Putamen (tissue), 1 donor: ENCODE data around the gene TRAF1.

Experiments used
- DNase-seq: peaks from one replicate; pipeline ENCODE4 v3.0.0-alpha.2; 2016; ENCODE audit warnings: low spot score

TRAF1 gene

DNA sequence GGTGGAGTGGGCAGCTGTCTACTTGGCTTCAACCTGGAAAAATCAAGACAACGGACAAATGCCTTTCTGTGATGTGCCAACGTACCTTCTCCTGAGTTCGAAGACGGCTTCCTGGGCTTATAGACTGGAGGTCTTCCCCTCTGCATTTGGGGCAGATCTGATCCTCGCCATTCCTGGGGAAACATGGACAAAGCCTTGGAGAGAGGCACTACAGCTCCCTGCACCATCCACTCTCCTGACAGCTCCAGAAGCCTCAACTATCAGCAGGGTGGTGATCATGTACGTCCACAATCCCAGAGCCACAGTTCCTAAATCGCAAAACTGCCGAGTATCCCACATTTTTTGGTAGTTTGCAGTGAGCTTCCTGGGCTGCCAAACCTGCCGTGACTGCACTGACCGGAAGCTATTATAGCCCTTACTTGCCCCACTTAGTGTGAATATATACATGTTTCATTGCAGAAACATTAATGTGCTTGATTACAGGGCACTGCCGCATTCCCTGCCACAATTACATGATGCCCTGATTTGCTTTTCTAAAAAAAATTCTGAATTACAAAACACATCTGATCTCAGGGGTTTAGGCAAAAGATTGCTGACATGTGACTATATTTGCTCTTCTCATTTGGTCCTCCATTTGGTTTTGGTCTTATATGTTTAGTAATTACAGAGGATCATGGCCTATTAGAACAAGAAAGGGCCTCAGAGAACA, 2.8 kb downstream of the TRAF1 start:
- no peak for DNase-seq

DNA sequence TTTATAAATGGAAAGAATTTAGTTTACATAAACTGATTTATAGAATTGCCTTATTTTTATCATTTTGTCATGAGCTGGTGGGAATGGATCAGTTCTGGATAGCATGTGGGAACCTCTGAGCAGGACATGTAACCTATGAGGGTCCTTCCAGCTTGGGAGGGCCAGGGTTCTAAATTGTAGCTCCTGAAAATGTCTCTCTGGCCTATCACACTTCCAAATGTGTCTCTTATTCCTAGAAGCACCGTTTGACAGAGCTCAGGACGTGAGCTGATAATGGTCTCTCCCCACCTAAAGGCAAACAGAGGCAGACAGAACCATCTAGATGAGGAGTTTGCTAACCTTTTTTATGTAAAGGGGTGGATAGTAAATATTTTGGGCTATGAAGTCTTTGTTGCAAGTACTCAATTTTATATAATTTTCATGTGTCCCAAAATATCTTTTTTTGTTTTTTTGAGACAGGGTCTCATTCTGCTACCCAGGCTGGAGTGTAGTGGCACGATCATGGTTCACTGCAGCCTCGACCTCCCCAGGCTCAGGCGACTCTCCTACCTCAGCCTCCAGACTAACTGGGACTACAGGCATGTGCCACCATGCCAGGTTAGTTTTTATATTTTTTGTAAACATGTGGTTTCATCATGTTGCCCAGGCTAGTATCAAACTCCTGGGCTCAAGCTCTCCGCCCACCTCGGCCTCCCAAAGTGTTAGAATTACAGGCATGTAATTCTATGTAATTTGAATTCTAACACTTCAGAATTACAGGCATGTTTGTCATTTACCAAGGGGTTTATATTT, 4.0 kb downstream of the TRAF1 start:
- DNase-seq, result no peak

DNA sequence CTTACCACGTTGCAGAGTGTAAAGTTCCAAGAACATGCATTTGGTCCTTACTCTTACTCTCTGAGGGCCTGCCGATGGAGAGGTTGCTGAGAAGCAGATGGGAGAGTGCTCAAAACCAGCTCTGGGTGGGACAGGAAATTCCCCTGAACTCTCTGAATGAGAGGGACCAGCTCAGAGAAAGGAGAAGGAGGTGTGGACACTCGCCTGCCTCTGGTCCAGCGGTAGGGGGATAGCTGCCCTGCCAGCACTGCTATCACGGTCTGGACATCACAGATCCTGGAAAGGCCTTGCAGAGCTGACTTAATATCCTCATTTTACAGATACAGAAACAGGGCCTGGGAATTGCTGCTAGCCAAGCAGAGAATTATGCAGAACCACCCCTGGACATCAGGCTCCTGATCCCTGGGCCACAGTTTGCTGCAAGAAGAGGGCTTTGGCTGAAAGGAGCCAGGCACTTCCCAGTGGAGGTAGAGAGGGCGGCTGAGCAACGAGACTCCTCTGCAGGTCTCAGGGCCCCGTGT, 4.9 kb downstream of the TRAF1 start:
- DNase-seq, result no peak

DNA sequence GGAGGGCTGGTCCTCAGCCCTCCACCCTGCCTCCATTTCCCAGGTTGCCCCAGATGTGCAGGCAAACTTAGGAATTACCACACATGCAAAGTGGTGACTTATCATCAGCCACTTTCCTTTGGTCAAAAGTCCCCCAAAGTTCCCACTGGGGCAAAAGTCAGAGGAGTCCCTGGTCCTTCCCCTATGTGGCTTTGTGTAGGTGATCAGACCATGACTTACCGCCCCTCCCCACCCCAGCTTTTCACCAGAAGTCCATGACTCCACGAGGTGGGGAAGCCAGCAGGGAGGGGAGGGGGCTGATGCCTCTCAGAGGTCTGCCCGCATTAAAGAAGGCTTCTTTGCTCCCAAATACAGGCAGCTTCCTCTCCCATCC, 5.8 kb downstream of the TRAF1 start:
- DNase-seq, result no peak

DNA sequence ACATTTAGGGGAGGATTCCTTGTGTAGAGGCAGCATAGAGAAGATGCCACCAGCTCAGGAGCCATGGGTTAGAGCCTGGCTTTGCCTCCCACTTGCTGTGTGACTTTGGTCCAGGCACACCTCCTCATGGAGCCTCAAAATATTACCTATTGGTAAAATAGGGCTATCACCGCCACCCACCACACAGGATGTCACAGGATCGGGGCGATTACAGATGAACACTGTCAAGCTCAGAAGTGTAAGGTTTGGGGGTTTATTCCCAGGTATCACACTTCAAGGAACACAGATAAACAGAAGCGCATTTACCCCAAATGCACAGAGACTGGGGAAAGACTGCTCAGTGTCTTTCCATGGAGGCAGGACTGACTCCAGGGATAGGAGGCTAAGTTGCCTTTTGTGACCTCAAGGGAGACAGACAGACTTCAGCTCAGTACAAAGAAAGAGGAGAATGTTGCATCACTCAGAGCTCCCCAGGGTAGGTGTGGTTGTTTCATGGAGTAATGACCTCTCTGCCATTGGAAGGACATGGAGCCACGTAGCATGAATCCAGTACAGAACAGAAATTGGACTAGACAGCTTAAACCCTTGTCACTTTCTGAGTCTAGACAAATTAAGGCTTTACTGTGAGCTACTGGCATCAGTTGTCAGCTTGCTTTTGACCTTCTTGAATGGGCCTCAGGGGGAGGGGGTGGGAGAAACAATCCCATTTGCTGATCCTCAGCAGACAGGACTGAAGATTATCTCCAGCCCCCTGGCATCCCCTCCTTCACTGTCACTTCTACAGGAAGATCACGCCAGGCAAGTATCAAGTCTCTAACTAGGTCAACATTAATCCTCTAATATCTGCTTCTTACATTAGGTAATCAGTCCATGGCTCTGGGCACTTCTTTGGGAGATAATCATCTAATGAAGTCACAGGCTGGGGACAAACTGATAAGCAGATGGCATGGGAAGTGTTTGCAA, 6.5 kb downstream of the TRAF1 start:
- no peak for DNase-seq

DNA sequence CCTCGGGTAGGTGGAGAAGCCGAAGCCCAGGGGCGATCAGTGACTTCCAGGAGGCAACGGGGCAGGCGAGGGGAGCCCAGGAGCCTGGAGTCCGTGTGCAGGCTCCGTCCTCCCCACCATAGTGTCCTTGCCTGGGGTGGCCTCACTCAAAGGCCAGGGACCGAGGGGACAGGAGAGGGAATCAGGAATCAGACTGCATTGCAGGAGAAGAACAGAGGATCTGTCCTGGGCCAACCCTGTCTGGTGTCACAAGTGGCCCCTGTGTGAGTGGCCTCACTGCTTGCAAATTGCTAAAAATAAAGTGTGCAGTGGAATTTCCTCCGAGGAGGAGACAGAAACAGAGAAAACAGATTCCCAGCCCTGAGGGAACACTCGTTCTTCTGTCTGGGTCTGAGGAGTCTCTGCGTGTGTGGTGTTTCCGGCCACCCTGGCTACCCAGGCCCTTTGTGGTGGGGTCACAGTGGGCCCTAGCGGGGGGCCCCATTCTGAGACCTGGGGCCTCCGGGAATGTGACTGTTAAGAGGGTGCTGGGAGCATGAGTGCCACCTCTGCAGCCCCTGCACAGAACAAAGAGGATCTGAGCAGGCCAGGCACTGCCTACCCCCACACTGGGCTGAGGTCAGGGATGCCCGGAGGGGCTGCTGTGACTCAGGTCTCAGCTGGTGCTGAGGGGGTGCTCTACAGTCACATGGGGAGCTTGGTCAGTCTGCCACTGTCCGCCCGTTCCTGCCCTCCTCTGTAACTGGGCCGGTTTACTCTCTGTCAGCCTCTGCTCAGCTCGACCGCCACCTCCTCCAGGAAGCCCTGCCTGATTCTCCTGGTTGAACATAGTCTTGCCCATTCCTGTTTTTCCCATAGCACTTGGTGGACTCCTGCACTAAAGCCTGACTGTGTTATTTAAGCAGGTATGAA, 7.4 kb downstream of the TRAF1 start:
- DNase-seq, result no peak

DNA sequence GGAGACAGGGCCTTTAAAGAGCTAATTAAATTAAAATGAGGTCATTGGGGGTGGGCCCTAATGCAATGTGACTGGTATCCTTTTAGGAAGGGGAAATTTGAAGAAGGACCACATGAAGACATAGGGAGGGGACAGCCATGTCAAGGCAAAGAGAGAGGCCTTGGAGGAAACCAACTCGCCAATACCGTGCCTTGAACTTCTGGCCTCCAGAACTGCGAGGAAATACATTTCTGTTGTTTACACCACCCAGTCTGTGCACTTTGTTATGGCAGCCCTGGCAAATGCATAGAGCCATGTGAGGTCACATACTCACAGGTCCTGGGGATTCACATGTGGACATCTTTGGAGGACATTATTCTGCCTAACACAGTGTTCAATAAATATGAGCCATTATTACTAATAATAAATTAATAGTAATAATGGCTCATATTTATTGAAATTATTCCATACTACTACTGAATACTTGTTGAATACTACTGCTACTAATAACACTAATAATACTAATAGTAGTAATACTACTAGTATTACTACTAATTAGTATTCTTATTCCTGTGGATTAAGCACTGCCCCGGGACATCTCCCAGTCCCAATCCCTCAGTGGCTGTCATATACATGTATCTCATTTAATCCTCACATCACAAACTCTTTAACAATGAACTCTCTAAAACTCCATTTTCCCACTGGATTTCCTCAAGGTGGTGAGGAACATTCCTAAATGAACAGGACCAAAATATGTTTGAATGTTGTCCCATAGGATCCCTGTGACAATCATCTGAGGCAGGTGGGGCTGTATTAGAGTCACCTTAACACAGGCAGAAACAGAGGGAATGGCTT, 8.4 kb downstream of the TRAF1 start:
- no peak for DNase-seq

DNA sequence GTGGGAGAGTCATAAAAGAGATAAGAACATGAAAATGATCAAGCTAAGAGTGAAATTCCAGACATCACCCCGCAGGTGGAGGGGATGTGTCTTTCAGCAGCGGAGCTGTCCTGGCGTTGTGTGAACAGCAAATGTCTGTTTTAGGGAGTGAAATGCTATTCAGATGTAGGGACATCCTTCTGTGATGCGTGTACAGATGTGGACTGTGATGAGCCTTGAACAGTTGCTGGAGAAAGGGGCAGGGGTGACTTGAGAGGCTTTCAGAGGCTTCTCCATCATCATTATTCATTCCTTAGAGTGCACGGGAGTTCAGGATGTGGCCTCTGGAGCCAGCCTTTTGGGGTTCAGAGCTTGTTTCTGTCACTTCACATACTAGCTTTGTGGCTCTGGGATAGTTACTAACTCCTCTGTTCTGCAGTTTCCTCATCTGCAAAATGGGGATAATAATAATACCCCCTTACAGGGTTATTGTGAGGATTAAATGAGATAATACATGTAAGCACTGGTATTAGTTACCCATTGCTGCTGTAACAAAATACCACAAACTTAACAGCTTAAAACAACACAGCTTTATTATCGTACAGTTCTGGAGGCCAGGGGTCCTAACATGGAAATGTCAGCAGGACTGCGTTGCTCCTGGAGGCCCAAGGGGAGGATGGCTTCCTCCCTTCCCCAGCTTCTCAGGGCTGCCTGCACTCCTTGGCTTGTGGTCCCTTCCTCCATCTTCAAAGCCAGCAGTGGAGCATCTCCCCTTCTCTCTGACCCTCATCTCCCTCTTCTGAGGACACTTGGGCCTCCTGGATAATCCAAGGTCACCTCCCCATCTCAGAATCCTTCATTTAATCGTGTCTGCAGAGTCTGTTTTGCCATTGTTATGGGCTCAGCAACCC, 9.4 kb downstream of the TRAF1 start:
- DNase-seq, result no peak

DNA sequence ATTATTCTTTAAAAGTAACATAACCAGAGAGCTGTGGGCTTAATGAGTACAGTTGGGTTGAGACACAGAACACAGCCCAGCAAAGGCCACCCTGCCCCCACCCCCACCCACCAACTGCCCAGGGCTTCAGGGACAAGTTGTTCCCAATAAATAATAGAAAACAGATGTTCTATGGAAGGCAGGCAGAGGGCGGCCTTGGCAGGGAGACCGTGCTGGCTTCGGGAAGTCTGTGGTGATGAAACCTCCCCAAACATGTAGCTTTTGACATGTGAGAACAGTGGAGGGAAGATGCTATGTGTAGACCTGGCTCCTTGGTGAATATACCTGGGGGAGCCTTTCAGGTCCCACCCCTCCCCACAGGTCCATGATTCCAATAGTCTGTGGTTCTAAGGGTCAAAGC, 10.0 kb downstream of the TRAF1 start:
- DNase-seq, result peak; percentile 56

DNA sequence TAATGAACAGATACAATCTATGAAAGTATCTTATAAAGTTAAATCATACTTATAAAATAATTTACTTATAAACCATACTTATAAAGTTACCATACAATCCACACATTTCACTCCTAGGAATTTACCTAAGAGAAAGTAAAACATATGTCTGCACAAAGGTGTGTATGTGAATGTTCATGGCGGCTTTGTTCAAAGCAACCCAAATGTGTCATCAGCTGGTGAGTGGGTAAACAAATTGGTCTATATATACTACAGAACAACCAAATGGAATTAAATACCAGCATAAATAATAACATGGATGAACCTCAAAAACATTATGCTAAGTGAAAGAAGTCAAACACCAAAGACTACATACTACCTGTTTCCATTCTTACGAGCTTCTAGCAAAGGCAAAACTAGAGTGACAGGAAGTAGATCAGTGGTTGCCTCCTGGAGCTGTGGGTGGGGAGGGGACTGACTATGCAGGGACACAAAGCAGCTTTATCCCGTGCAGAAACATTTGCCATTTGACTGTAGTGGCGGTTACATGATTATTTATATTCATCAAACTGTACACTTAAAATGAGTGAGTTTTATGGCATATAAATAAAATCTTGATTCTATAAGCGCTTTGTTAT, 10.6 kb downstream of the TRAF1 start:
- no peak for DNase-seq

DNA sequence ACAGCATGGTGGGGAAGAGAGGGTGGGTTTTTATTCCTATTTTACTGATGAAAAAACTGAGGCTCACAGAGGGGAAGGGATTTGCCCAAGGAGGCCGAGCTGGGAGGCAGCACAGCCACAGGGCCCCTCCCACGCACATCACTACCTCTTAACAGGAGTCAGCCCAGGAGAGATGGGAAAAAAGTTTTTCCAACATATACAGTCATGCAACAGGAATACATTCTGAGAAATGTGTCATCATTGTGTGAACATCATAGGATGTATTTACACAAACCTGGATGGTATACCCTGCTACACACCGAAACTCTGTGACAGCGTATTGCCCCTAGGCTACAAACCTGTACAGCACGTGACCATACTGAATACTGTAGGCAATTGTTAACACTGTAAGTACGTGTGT, 11.6 kb downstream of the TRAF1 start:
- DNase-seq, result no peak

DNA sequence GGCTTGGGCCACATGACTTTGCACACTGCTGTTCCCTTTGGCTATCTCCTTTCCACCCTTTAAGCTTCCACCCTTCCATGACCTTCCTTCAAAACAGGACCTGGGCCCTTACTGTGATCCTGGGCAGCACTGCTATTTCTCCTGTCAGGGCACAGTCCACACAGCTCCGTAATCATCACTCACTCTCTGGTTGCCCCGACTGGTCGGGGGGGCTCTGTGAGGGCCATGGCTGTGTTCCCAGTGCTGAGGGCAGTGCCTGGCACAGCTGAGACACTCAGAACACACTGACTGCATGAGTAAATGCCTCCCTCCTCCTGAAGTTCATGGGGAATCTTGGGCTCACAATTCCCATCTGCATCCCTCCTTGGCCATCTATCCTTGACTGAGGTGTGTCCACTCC, 12.2 kb downstream of the TRAF1 start:
- peak; percentile 90 for DNase-seq

DNA sequence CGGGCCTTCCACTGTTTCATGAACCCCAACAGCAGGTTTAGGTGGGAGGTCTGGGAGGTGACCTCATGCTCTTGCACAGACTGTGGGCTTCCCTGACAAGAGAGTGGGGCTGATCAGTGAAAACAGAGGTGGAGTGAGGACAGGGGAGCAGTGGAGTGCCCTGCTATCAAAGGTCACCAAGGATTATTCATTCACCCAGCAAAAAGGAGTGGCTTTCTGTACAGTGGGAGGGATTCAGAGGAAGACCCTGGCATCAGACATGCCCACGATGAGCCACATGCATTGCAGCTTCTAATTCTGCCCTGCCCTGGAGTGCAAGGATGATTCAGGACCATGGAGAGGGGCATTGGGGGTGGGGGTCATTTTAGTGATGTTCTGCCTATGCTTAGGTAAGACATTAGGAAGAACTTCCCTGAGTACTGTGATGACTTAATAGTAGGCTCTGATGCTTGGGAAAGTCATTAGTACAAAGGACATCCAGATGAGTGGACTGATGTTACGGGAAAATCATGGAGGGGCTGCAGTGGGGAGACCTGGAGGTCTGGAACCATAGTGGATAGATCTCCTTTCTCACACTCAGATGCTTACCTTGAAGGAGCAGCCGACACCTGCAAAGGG, 12.8 kb downstream of the TRAF1 start:
- no peak for DNase-seq

DNA sequence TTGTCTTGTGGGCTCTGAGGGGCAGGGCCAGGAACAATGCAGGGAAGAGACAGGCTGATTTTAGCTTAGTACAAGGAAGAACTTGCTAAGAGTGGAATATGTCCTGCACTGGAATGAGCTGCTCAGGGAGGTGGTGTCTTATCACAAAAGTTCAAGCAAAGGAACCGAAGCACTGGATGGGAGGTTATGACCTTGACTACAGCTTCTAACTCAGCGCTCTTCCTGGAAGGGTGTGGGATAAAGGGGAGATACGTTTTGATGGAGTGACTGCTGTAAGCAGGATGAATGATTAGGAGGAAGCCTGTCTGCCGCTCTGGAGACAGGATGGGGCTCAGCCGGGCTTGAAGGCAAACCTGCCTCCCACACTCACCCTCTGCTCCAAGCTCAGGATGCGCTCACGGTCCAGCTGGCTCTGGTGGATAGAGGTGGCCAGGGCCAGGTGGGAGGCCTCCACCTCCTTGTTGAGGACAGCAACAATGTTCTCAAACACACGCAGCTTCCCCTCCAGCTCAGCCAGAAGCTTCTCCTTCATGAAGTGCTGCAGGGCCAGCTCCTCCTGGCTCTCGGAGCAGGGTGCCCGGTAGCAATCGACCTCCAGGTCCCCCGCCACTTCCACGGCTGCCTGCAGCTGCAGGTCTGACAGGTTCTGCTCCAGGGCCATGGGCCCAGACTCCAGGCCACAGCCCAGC, 13.5 kb downstream of the TRAF1 start:
- no peak for DNase-seq

DNA sequence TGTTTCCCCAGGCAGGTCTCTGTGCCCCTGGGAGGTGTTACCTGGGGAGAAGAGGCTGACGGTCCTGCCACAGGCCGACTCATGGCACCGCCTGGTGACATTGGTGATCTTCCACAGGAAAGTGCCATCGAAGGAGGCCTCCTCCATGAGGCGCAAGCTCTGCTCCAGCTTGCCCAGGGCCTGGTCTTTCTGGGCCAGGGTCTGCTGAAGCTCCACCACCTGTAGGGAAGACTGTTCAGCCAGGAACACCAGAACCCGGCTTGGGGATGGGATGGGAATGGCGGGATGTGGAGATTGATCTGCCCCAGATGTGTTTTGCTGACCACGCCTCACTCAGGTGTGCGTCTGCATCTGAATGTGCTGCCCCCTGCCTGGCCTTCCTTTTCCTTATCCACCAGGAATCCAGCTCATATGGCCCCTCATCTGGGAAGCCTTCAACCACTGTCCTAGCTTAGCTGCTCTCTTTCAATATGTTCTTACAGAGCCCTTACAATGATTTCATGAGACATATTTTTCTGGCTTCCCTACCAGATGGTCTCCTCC, 15.2 kb downstream of the TRAF1 start:
- DNase-seq, result no peak

DNA sequence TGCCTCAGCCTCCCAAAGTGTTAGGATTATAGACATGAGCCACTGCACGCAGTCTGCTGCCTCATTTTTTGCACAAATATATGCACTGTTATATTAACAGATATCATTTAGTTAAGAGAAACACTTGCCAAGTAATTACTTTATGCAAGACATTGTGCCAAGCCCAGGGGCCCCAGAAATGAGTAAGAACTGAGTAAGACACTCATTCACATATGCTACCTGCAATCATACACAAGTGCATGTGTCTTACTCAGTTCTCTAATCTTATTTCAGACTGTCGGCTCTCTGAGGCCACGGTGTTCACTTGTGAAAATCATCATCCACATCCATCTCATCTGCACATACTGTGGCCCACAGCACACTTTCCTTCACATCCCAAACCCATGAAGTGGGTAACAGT, 16.0 kb downstream of the TRAF1 start:
- DNase-seq, result no peak

DNA sequence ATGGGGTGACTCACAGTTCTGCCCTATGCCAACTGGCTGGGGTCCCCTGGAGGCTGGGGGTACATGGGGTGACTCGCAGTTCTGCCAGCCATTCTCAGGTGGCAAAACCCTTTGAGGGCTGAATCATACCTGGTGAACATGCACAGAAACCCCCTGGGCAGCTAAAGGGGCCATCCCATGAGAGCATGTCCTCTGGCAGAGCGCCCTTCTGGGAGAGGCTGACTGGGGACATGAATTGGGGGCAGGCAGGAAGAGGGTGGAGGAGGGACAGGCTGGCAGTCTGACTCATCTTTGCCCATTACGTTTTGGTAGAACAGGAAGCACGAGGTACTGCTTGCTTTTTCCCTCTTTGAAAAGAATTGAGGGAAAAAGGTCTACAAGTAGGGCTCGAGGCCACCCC, 16.7 kb downstream of the TRAF1 start:
- no peak for DNase-seq
